HG02610 (cell line): ENCODE measurements around the gene DKKL1.

ENCODE experiments used
- ATAC-seq: cut with Tn5 transposase; IDR thresholded peaks from one replicate; pipeline ENCODE4 v1.9.1; 2021; ENCODE audit warnings: mild to moderate bottlenecking, moderate library complexity; ENCODE audit not compliant: unreplicated experiment

The DKKL1 gene

DNA sequence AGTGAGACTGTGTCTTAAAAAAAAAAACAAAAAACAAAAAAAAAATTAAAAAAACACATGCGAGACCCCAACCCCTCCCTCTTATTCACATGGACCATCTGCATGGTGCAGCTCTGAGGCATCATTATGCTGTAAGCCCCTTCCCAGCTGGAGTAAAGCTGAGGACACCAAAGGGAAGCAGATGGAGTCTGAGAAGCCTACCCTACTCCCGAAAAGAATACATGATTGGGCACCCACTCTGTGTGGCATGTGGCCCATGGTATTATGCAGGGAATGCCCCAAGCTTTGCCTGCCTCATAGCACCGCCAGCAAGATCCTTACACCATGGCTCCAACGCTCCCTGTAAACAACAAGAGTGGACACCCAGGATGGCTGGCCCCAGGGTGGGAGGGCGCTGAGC, 54.8 kb downstream of the DKKL1 start:
- ATAC-seq: no peak

DNA sequence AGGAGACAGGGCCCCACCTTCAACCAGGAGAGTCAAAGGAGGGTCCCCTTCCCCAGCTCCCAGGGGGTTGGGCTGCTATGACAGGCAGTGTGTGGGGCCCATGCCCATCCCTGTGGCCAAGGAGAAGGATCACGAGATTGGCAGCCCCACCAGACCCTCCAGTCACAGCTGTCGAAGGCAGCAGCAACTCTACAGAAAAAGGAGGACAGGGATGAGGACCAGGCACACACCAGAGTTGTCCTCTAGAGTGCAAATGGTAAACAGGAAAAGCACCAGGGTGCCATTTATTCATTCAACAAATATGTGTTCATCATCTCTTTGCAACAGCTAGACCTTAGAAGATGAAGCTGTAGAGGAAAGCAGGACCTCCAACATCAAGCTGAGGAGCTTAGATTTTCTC, 55.5 kb downstream of the DKKL1 start:
- no peak for ATAC-seq

GRCh38 chr19:49420227-49420626, 56.5 kb downstream of the DKKL1 start:
- no peak for ATAC-seq

DNA sequence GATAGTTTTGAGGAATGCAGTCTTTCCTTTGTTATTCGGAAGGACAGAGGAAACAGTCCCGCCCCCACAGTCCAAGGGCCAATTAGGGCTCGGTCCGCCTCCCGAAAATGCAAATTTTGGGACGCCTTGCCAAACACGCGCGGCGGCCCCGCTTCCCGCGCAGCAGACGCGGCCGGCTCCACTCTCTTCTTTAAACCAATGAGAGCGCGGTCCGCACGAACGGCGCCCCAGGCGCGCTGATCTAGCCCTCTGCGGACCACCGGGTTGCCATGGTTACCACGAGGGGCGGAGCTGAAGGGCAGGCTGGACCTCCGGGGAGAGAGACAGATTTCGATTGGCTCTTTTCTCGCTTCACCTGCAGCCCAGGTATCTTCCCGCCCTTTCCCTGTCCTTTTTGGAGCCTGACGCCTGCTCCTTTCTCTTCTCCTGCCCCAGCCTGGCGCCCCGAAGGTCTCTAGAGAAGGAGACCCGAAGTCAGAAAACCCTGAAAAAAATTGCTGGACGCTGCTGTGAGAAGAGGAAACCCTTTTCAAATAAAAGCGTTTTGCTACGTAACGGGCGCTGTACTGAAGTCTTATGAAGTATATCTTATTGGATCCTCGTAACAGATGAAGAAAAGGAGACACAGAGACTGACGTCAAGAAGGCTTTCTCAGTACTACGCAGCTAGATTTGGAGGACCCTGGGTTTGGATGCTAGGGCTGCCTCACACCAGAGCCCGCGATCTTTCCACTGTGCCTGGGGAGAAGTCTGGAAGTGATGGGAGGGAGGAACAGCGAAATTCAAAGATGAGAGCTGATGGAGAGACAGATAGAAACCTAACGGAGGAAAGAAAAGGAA, 57.6 kb downstream of the DKKL1 start:
- no peak for ATAC-seq

DNA sequence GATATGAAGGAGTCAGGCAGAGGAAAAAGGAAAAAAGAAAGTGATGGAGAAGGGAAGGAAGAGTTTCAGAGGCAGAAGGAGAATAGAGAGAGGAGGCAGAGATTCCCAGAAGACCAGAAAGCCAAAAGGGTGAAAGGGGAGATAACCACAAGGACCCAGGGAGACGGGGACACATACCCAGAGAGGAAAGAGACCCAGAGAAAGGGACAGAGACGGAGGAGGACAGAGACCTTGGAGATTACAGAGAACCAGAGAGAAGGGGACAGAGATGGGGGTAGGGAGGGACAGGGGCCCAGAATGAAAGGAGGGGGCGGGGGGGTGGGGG, 58.2 kb downstream of the DKKL1 start:
- ATAC-seq: no peak

- no peak for ATAC-seq
Observed at GRCh38 chr19:49422407-49423070, 58.9 kb downstream of the DKKL1 start.

GRCh38 chr19:49423071-49423984, 59.7 kb downstream of the DKKL1 start, which contains the start of gene PTH2:
Gene PTH2, minus strand, starts transcription at chr19:49423441. Its CDS starts 102 bp downstream, at chr19:49423339.
- no peak for ATAC-seq

GRCh38 chr19:49423985-49424303, 60.3 kb downstream of the DKKL1 start:
- no peak for ATAC-seq
